ENCODE measurements around the gene LAMC2.

DNA sequence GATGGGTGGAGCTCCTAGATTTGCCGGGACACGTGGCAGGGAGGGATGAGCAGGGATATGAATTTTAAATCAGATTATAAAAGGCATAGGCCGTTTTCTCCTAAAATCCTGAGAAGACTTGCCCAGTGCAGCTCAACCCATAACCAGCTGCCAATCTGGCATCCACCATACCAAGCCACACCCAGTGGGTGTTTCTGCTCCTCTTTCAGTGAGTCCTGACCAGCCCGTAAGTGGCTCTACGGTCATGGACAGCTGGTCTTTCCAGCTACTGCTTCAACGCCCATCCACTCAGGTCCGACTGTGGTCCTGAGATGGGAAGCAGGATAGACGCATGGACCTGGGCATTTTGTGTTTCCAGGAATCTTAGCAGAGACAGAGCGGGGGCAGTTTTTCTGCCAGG lies 107.2 kb downstream of the LAMC2 start:
- TF ChIP-seq POLR2A (IDR thresholded peaks at IDR 0.05) = no peak
- TF ChIP-seq, protein P1, sequence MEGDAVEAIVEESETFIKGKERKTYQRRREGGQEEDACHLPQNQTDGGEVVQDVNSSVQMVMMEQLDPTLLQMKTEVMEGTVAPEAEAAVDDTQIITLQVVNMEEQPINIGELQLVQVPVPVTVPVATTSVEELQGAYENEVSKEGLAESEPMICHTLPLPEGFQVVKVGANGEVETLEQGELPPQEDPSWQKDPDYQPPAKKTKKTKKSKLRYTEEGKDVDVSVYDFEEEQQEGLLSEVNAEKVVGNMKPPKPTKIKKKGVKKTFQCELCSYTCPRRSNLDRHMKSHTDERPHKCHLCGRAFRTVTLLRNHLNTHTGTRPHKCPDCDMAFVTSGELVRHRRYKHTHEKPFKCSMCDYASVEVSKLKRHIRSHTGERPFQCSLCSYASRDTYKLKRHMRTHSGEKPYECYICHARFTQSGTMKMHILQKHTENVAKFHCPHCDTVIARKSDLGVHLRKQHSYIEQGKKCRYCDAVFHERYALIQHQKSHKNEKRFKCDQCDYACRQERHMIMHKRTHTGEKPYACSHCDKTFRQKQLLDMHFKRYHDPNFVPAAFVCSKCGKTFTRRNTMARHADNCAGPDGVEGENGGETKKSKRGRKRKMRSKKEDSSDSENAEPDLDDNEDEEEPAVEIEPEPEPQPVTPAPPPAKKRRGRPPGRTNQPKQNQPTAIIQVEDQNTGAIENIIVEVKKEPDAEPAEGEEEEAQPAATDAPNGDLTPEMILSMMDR (IDR thresholded peaks at IDR 0.05) = no peak

Data from ovary (tissue), 3 donors.